Measurements from ENCODE around the gene BTD. TPM values are rescaled to one million over a fixed set of nuclear protein-coding genes. Genes with fewer than 3 reads are reported as not detected.

The BTD gene
- total RNA-seq, 2 experiments from 2014 or later: 3.6 to 4.3 TPM

Other genes with a start within 250 kb of the BTD start
- 10 to 100 TPM; 22.2 to 23.3 TPM for gene METTL6, start 174.2 kb upstream of the BTD start, total RNA-seq
- gene EAF1, start 174.1 kb upstream of the BTD start, total RNA-seq: 10 to 100 TPM; 23.1 to 23.9 TPM
- under 1 TPM; 0.63 to 0.84 TPM for gene COLQ, start 80.0 kb upstream of the BTD start, total RNA-seq
- gene HACL1, start 176 bp upstream of the BTD start, total RNA-seq: 10 to 100 TPM; 30.7 to 35.6 TPM
- gene ANKRD28, start 196.2 kb downstream of the BTD start, total RNA-seq: 10 to 100 TPM; 42.0 to 44.1 TPM

All from activated CD8-positive, alpha-beta memory T cell treated with anti-CD3 and anti-CD28 coated beads for 36 hours (primary cell).